Left colon (tissue), 2 donors: Measurements from ENCODE around the gene KIF2B. TPM values are rescaled to one million over a fixed set of nuclear protein-coding genes. Genes with fewer than 3 reads are reported as not detected.
"Not testable (repeated sequence)": the region's sequence is repeated elsewhere in the genome, so short reads cannot be mapped to it uniquely, and the experiment has no call there.

ENCODE experiments used
- ATAC-seq: fragments of 200-7000 bp; cut with Tn5 transposase; one replicate; pipeline ENCODE4 v1.9.1; 2020; ENCODE audit warnings: mild to moderate bottlenecking, moderate library complexity
- DNase-seq, 2 donors: peaks; one replicate each; pipeline ENCODE4 v3.0.0-alpha.2; 2020
- intact Hi-C, 2 donors: fragments of 100-400 bp; cut with DNase I in 1 of 2; cut with micrococcal nuclease in 1 of 2; formaldehyde crosslinking; loops; one replicate each; pipeline versions ENCODE4 v1.11.2 to v1.14.0; 2022; cut with DNase I, micrococcal nuclease
- long read RNA-seq: library from polyadenylated mRNA; unstranded; transcript quantifications from one replicate; pipeline ENCODE4 v2.0.0, GENCODE V29; 2021
- total RNA-seq, 2 donors: library from RNA; stranded (reverse); fragmentation: NEBNext Ultra II Directional; extraction: Animal tissue kit (Norgen Biotek cat#: 25700); gene quantifications; one replicate each; pipeline ENCODE4 v1.2.1, GENCODE V29; 2021
- donor health status: DM: no; HTN: no; CAD: no.
- donor health status: DM: yes; HTN: yes; CAD: no.

Gene KIF2B
- not detected for total RNA-seq
- long read RNA-seq, result 0 reads

GRCh38 chr17:53822764-53823163 lies at the start of gene KIF2B:
KIF2B (plus strand) TSS chr17:53822927; CDS start chr17:53823034, 107 bp downstream.
- intact Hi-C loops, result no loop called here
- no peak for DNase-seq
- ATAC-seq, result no peak

DNA sequence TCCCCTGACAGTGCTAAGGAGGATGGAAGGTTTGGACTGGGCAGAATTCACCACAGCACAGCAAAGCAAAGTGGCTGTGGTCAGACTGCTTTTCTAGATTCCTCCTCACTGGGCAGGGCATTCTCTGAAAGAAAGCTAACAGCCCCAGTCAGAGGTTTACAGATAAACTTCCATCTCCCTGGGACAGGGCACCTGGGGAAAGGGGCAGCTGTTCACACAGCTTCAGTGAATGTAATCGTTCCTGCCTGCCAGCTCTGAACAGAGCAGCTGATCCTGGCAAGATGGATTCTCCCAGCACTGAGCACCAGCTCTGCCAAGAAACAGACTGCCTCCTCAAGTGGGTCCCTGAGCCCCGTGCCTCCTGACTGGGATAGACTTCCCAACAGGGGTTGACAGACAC lies 42.4 kb upstream of the KIF2B start:
- no peak for DNase-seq
- ATAC-seq, result no peak
- intact Hi-C loops, result no loop called here

- no peak for ATAC-seq
Observed at GRCh38 chr17:53791551-53791950, 31.2 kb upstream of the KIF2B start.

GRCh38 chr17:53792451-53792850 lies 30.3 kb upstream of the KIF2B start:
- DNase-seq, result no peak
- intact Hi-C loops, result no loop called here
- ATAC-seq, result no peak

More at GRCh38 chr17:53791551-53791950, 31.2 kb upstream of the KIF2B start:
- intact Hi-C loops, result no loop called here
- DNase-seq, result no peak

- DNase-seq (no peak), ATAC-seq (no peak)
- intact Hi-C loops, result no loop called here
Observed at GRCh38 chr17:53792997-53793396, 29.7 kb upstream of the KIF2B start.

DNA sequence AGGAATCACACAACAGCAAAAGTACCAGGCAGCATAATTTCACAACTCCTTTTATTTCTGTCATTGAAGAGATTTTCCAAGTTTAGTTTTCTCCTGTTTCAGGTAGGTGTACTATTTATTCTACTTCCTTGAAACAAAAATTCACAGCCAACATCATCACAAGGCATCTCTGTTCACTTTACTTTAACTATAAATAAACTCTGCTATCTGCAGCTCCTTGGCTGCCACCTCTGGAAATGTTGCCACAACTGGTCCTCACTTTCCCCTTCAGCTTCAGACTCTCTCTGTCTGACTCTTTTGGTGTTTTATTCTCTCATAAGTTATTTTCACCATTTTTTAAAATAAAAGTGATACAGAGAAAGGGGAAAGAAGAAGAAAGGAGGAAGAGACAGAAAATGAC lies 27.9 kb upstream of the KIF2B start:
- DNase-seq, result no peak
- intact Hi-C loops, result no loop called here
- ATAC-seq, result no peak

- ATAC-seq, result no peak
- intact Hi-C loops, result no loop called here
- DNase-seq, result no peak
Observed at GRCh38 chr17:53796642-53797041, 26.1 kb upstream of the KIF2B start.

GRCh38 chr17:53797501-53797900 lies 25.2 kb upstream of the KIF2B start:
- intact Hi-C loops, result no loop called here
- DNase-seq (no peak), ATAC-seq (no peak)

GRCh38 chr17:53804437-53804836 lies 18.3 kb upstream of the KIF2B start:
- no peak for ATAC-seq
- intact Hi-C loops, result no loop called here
- DNase-seq, result no peak

GRCh38 chr17:53806473-53806872 lies 16.3 kb upstream of the KIF2B start:
- no peak for ATAC-seq
- DNase-seq, result no peak
- intact Hi-C loops, result no loop called here

DNA sequence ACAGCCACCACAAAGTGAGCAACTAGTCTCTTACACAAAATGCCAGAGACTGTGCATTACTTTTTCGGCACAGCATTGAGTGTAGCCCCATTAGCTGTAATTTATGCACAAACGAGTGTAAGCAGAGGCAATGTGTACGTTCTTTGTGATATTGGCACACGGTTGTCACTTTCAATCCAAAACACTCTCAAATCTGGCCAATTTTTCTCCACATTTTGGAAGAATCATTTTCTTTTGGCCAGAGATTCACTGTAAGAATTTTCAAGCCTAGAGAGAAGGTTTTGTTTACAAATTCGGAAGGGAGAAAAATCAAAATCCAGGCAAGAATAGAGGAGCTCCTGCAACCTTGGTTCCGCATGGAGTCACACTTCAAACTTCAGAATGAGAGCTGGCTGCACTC lies 15.4 kb upstream of the KIF2B start:
- ATAC-seq (no peak), DNase-seq (no peak)
- intact Hi-C loops, result no loop called here

DNA sequence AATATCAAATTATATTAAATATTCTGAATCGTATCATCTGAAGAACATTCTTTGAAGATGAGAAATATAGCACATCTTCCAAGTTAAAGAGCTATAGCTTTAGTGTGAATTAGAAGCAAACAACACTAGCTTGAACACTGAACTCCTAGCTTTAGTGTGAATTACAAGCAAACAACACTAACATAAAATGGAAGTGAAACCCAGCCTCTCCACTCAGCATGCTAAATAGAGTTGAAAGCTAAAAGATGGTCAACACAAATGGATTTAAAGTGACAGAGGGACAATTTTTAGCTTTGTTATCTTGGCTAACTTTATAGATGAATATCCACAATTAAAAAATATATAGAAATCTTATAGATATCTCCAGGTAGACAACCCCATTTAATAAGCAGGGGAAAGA lies 4.5 kb upstream of the KIF2B start:
- DNase-seq, result no peak
- intact Hi-C loops, result no loop called here
- ATAC-seq, result no peak

- no peak for ATAC-seq
- DNase-seq, result no peak
- intact Hi-C loops, result no loop called here
Observed at GRCh38 chr17:53818929-53819328, 3.8 kb upstream of the KIF2B start.

GRCh38 chr17:53819956-53820355 lies 2.8 kb upstream of the KIF2B start:
- intact Hi-C loops, result no loop called here
- DNase-seq, result no peak
- no peak for ATAC-seq

DNA sequence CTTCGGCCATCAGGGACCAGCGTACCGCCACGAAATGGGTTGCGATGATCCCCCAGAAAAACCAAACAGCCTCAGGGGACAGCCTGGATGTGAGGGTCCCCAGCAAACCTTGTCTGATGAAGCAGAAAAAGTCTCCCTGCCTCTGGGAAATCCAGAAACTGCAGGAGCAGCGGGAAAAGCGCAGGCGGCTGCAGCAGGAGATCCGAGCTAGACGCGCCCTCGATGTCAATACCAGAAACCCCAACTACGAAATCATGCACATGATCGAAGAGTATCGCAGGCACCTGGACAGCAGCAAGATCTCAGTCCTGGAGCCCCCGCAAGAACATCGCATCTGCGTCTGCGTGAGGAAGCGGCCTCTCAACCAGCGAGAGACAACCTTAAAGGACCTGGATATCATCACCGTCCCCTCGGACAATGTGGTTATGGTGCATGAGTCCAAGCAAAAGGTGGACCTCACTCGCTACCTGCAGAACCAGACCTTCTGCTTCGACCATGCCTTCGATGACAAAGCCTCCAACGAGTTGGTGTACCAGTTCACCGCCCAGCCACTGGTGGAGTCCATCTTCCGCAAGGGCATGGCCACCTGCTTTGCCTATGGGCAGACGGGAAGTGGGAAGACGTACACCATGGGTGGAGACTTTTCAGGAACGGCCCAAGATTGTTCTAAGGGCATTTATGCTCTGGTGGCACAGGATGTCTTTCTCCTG lies 769 bp downstream of the KIF2B start:
- ATAC-seq, result no peak

GRCh38 chr17:53834771-53835170 lies 12.0 kb downstream of the KIF2B start:
- intact Hi-C loops, ATAC-seq: not testable (repeated sequence)

More for the DNA sequence above, 769 bp downstream of the KIF2B start:
- no peak for DNase-seq
- intact Hi-C loops, result no loop called here

DNA sequence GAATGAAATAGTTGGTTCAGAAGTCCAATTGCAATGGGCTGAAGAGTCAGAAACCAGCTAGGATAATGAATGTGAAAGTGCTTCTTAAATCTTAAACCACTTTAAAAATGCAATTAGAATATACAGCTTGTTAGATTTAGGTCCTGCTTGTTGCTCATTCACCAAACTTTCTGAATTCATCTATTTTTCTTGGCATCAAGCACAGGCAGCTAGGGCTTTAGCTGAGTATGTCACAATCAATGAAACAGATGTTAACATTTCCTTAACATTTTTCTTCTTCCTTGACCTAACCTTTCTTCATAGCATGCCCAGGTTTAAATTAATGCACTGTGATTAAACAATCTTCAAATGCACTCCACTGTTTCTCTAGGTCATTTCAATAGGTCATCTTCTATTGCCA lies 14.4 kb downstream of the KIF2B start:
- DNase-seq (no peak), ATAC-seq (no peak)
- intact Hi-C loops, result no loop called here

More at GRCh38 chr17:53834771-53835170, 12.0 kb downstream of the KIF2B start:
- not testable (repeated sequence) for DNase-seq

DNA sequence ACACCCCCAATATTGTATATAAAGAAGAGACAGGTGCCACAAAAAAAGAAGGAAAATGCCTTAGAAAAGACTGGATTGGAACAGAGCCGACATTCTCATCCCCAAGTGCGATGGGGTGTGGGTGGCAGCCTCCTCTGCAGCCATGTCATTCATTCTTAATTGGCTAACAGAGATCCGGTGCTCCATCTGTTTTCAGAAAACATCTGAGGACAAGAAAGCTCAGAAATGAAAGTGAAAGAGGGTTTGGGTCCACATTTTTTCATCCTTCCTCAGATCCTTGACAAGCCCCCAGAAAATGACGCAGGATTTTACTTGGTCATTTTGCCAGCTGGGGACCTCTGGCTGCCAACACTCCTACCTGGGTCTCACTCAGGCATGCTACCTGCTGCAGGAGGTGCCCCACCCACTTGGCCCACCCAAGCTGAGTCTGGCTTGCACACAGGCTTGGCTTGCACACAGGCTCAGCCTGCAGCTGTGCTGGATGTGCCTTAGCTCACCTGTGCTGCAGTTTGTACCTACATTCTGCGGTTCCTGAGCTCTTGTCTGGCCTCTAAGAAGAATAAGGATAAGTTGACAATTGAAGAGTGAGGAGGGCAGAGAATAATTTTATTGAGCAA lies 21.9 kb downstream of the KIF2B start:
- DNase-seq, result no peak
- ATAC-seq, result no peak
- intact Hi-C loops, result no loop called here

GRCh38 chr17:53871128-53871527 lies 48.4 kb downstream of the KIF2B start:
- ATAC-seq, DNase-seq, intact Hi-C loops: not testable (repeated sequence)
